CD14-positive monocyte (primary cell): Measurements from ENCODE around the gene LPGAT1. TPM values are rescaled to one million over a fixed set of nuclear protein-coding genes. Genes with fewer than 3 reads are reported as not detected.
A peak's percentile ranks its signal among the peaks of the same experiment; 100 is the strongest.

Source experiments
- DNase-seq, 3 donors: peaks; one replicate each; pipeline ENCODE4 v3.0.0-alpha.2; 2011 to 2022
- H2AFZ ChIP-seq: 2 replicates; pipeline ENCODE4 v1.6.0; 2012; ENCODE audit warnings: mild to moderate bottlenecking, low read depth, low read length, inconsistent platforms; ENCODE audit not compliant: insufficient read depth, poor library complexity, severe bottlenecking
- H3K27ac ChIP-seq, 2 donors: 1 replicate in 1 of 2; 2 replicates in 1 of 2; pipeline ENCODE4 v1.5.1; 2012 to 2013; ENCODE audit warnings: low read length in 2 of 2, control low read depth in 1 of 2, inconsistent platforms in 1 of 2, low read depth in 1 of 2, mild to moderate bottlenecking in 1 of 2
- H3K27me3 ChIP-seq, 2 donors: one replicate each; pipeline versions ENCODE4 v1.6.0 to v1.6.1; 2011 to 2013; ENCODE audit warnings: low read length in 2 of 2; ENCODE audit not compliant: control insufficient read depth in 2 of 2, insufficient read depth in 2 of 2
- H3K36me3 ChIP-seq, 2 donors: replicated peaks in 1 of 2; 1 replicate in 1 of 2; 2 replicates in 1 of 2; pipeline versions ENCODE4 v1.5.1 to v1.6.1; 2012 to 2013; ENCODE audit warnings: low read length in 2 of 2, control low read depth in 1 of 2, inconsistent platforms in 1 of 2, mild to moderate bottlenecking in 1 of 2; ENCODE audit not compliant: insufficient read depth in 2 of 2, control insufficient read depth in 1 of 2
- H3K4me1 ChIP-seq, 2 donors: 1 replicate in 1 of 2; 2 replicates in 1 of 2; pipeline versions ENCODE4 v1.5.1 to v1.6.1; 2012 to 2013; ENCODE audit warnings: low read length in 2 of 2, control low read depth in 1 of 2, inconsistent platforms in 1 of 2, mild to moderate bottlenecking in 1 of 2, moderate library complexity in 1 of 2; ENCODE audit not compliant: insufficient read depth in 2 of 2, control insufficient read depth in 1 of 2
- H3K4me2 ChIP-seq: replicated peaks from 2 replicates; pipeline ENCODE3; 2012; ENCODE audit warnings: low read length, moderate library complexity, mild to moderate bottlenecking; ENCODE audit not compliant: poor library complexity, severe bottlenecking; ENCODE audit errors: extremely low read depth
- H3K4me3 ChIP-seq, 3 experiments: fragments of 200-600 bp in 1 of 3; sonication (generic) in 1 of 3; replicated peaks in 1 of 3; 1 replicate in 2 of 3; 2 replicates in 1 of 3; pipeline ENCODE4 v1.5.1; 2011 to 2013; ENCODE audit warnings: low read length in 3 of 3, mild to moderate bottlenecking in 3 of 3, control low read depth in 2 of 3, low read depth in 2 of 3, inconsistent platforms in 1 of 3, moderate library complexity in 1 of 3
- H3K79me2 ChIP-seq: 2 replicates; pipeline ENCODE4 v1.6.0; 2012; ENCODE audit warnings: mild to moderate bottlenecking, control low read depth, inconsistent platforms, low read length, moderate library complexity; ENCODE audit not compliant: insufficient read depth
- H3K9ac ChIP-seq: 2 replicates; pipeline ENCODE4 v1.6.0; 2017; ENCODE audit warnings: low read length, mild to moderate bottlenecking; ENCODE audit not compliant: insufficient read depth, poor library complexity, severe bottlenecking
- H3K9me3 ChIP-seq, 2 donors: replicated peaks in 1 of 2; 1 replicate in 1 of 2; 2 replicates in 1 of 2; pipeline versions ENCODE4 v1.5.1 to v1.6.1; 2012 to 2013; ENCODE audit warnings: low read length in 2 of 2, control low read depth in 1 of 2; ENCODE audit not compliant: control insufficient read depth in 1 of 2, insufficient read depth in 1 of 2
- H4K20me1 ChIP-seq: 2 replicates; pipeline ENCODE4 v1.6.0; 2012; ENCODE audit warnings: mild to moderate bottlenecking, low read length, control low read depth, moderate library complexity; ENCODE audit not compliant: insufficient read depth
- H3K27ac Mint-ChIP-seq, 7 donors: one replicate each; pipeline ENCODE4 v1.8.0; 2020; ENCODE audit warnings: mild to moderate bottlenecking in 7 of 7, mixed read lengths in 7 of 7, moderate library complexity in 6 of 7, inconsistent platforms in 2 of 7
- H3K27me3 Mint-ChIP-seq, 3 donors: one replicate each; pipeline ENCODE4 v1.8.0; 2021 to 2022; ENCODE audit warnings: low read depth in 3 of 3, mild to moderate bottlenecking in 3 of 3, mixed read lengths in 3 of 3, moderate library complexity in 3 of 3, inconsistent platforms in 1 of 3
- H3K36me3 Mint-ChIP-seq, 2 donors: one replicate each; pipeline ENCODE4 v1.8.0; 2020; ENCODE audit warnings: mixed read lengths in 2 of 2, inconsistent platforms in 1 of 2, mild to moderate bottlenecking in 1 of 2
- H3K4me1 Mint-ChIP-seq: one replicate; pipeline ENCODE4 v1.8.0; 2020; ENCODE audit warnings: mild to moderate bottlenecking, mixed read lengths
- H3K4me3 Mint-ChIP-seq, 2 donors: one replicate each; pipeline ENCODE4 v1.8.0; 2020; ENCODE audit warnings: mild to moderate bottlenecking in 2 of 2, mixed read lengths in 2 of 2, moderate library complexity in 1 of 2
- H3K9me3 Mint-ChIP-seq, 7 donors: one replicate each; pipeline ENCODE4 v1.8.0; 2020 to 2022; ENCODE audit warnings: mixed read lengths in 7 of 7, mild to moderate bottlenecking in 6 of 7, moderate library complexity in 6 of 7, inconsistent platforms in 2 of 7
- CTCF ChIP-seq: fragments of 200-600 bp; IDR thresholded peaks from one replicate; pipeline ENCODE4 v1.8.0; 2022; ENCODE audit warnings: antibody characterized with exemption, mild to moderate bottlenecking
- WGBS: methylation state at CpG from one replicate; pipeline ENCODE4 v1.1.5; 2013; ENCODE audit warnings: missing lambda C conversion rate; ENCODE audit not compliant: insufficient coverage; 5-methylcytosine and 5-hydroxymethylcytosine counted together
- intact Hi-C, 2 donors: fragments of 100-400 bp; cut with micrococcal nuclease; formaldehyde crosslinking; loops; one replicate each; pipeline versions ENCODE4 v1.15.0 to v1.15.1; 2023
- polyA plus RNA-seq, 3 donors: library from polyadenylated mRNA; depleted of rRNA in 1 of 3; unstranded in 2 of 3; stranded (reverse) in 1 of 3; fragments of 300-500 nt in 2 of 3; fragments of >200 nt in 1 of 3; fragmentation: Illumina TruSeq in 2 of 3; gene quantifications; 1 replicate in 2 of 3; 2 replicates in 1 of 3; pipeline ENCODE4 v1.2.3, GENCODE V29; 2012 to 2021

LPGAT1 gene
- polyA plus RNA-seq, 3 donors = 19.5 to 52.1 (median 40.2) TPM

GRCh38 chr1:211812584-211812983, 18.0 kb downstream of the LPGAT1 start:
- Histone ChIP-seq H3K4me3 (no peak overlapping the region), H3K36me3 (peaks cover 26 to 65% of the 10 kb centered on the region in 2 donors), H3K9me3 (no peaks in the 10 kb centered on the region), H2AFZ (no peak overlapping the region), H3K79me2 (peaks cover 88% of the 10 kb centered on the region), H3K27me3 (no peaks in the 10 kb centered on the region), H3K4me1 (peaks cover 35 to 44% of the 10 kb centered on the region in 2 donors), H3K27ac (no peak overlapping the region), H3K9ac (no peak overlapping the region), H4K20me1 (peaks cover 74% of the 10 kb centered on the region), H3K4me2 (no peak overlapping the region)
- Mint-ChIP-seq H3K27ac (peak overlapping the region in 1 of 7 donors; percentile 42), H3K27me3 (no peaks in the 10 kb centered on the region), H3K9me3 (no peaks in the 10 kb centered on the region), H3K36me3 (peaks cover 38 to 46% of the 10 kb centered on the region in 2 donors), H3K4me3 (no peak overlapping the region), H3K4me1 (peaks cover 19% of the 10 kb centered on the region)
- 96% methylated on average over 3 of the region's 4 CpGs for WGBS
- TF ChIP-seq CTCF = no peak
- DNase-seq = no peak
- intact Hi-C loops = no loop called here

GRCh38 chr1:211811848-211812247, 18.7 kb downstream of the LPGAT1 start:
- peak overlapping the region in 1 of 7 donors; percentile 53 for H3K27ac Mint-ChIP-seq
- 44% methylated on average over 1 of the region's 2 CpGs for WGBS

More at GRCh38 chr1:211811848-211812247, 18.7 kb downstream of the LPGAT1 start:
- no peak overlapping the region for H3K4me3 ChIP-seq
- Mint-ChIP-seq H3K4me3 (no peak overlapping the region), H3K27me3 (no peaks in the 10 kb centered on the region), H3K36me3 (peaks cover 44 to 53% of the 10 kb centered on the region in 2 donors), H3K9me3 (no peaks in the 10 kb centered on the region), H3K4me1 (peaks cover 15% of the 10 kb centered on the region)
- peaks cover 88% of the 10 kb centered on the region for H3K79me2 ChIP-seq
- intact Hi-C loops = no loop called here
- H3K36me3 ChIP-seq = peaks cover 26 to 71% of the 10 kb centered on the region in 2 donors
- no peak for DNase-seq
- no peak overlapping the region for H3K9ac ChIP-seq
- H4K20me1 ChIP-seq = peaks cover 81% of the 10 kb centered on the region
- H3K4me1 ChIP-seq = peaks cover 29 to 39% of the 10 kb centered on the region in 2 donors
- no peak overlapping the region for H2AFZ ChIP-seq
- H3K27ac ChIP-seq = no peak overlapping the region
- no peaks in the 10 kb centered on the region for H3K27me3 ChIP-seq
- TF ChIP-seq CTCF = no peak
- H3K9me3 ChIP-seq = no peaks in the 10 kb centered on the region
- no peak overlapping the region for H3K4me2 ChIP-seq
